ENCODE data around the gene FABP2.

DNA sequence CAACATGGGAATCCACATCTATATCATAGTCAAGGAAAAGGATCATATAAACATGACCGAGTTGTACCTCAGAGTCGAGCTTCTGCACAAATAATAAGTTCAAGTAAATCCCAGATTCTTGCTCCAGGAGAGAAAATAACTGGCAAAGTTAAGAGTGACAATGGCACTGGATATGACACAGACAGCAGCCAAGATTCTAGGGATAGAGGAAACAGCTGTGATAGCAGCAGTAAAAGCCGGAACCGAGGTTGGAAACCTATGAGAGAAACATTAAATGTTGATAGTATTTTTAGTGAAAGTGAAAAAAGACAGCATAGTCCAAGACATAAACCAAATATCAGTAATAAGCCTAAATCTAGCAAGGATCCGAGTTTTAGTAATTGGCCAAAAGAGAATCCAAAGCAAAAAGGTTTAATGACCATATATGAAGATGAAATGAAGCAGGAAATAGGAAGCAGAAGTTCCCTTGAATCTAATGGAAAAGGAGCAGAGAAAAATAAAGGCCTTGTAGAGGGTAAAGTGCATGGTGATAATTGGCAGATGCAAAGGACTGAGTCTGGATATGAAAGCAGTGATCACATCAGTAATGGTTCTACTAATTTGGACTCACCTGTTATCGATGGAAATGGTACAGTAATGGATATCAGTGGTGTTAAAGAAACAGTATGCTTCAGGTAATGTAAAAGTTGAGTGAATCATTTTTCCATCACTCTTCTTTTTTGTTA lies 50.4 kb downstream of the FABP2 start:
- TF ChIP-seq, protein P1, sequence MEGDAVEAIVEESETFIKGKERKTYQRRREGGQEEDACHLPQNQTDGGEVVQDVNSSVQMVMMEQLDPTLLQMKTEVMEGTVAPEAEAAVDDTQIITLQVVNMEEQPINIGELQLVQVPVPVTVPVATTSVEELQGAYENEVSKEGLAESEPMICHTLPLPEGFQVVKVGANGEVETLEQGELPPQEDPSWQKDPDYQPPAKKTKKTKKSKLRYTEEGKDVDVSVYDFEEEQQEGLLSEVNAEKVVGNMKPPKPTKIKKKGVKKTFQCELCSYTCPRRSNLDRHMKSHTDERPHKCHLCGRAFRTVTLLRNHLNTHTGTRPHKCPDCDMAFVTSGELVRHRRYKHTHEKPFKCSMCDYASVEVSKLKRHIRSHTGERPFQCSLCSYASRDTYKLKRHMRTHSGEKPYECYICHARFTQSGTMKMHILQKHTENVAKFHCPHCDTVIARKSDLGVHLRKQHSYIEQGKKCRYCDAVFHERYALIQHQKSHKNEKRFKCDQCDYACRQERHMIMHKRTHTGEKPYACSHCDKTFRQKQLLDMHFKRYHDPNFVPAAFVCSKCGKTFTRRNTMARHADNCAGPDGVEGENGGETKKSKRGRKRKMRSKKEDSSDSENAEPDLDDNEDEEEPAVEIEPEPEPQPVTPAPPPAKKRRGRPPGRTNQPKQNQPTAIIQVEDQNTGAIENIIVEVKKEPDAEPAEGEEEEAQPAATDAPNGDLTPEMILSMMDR (IDR thresholded peaks at IDR 0.05): no peak
- no peak for TF ChIP-seq POLR2A (IDR thresholded peaks at IDR 0.05)

Data from thyroid gland (tissue), 4 donors.